GM18520 (cell line): ENCODE data around the gene GBX1.

ENCODE experiments used
- ATAC-seq: cut with Tn5 transposase; IDR thresholded peaks from one replicate; pipeline ENCODE4 v1.9.1; 2021; ENCODE audit not compliant: unreplicated experiment

Gene GBX1

GRCh38 chr7:151141311-151141854 is 26.1 kb downstream of the GBX1 start:
- no peak for ATAC-seq

GRCh38 chr7:151140826-151141225 is 26.7 kb downstream of the GBX1 start:
- ATAC-seq = no peak

GRCh38 chr7:151139791-151140190 is 27.7 kb downstream of the GBX1 start:
- ATAC-seq = no peak

- ATAC-seq = no peak
Measured at GRCh38 chr7:151139071-151139790, 28.3 kb downstream of the GBX1 start.

GRCh38 chr7:151138153-151138851 is 29.2 kb downstream of the GBX1 start:
- ATAC-seq = no peak

- ATAC-seq = no peak
Measured at GRCh38 chr7:151137791-151138152, 29.7 kb downstream of the GBX1 start.

- ATAC-seq = no peak
Measured at GRCh38 chr7:151137076-151137675, 30.3 kb downstream of the GBX1 start.

- ATAC-seq = no peak
Measured at GRCh38 chr7:151135866-151136843, 31.3 kb downstream of the GBX1 start.

GRCh38 chr7:151135525-151135845 is 32.0 kb downstream of the GBX1 start:
- no peak for ATAC-seq

GRCh38 chr7:151134743-151135524 is 32.6 kb downstream of the GBX1 start:
- ATAC-seq = no peak

GRCh38 chr7:151133986-151134742 is 33.3 kb downstream of the GBX1 start:
- ATAC-seq = no peak

GRCh38 chr7:151133266-151133985 is 34.1 kb downstream of the GBX1 start:
- no peak for ATAC-seq

GRCh38 chr7:151132461-151133205 is 34.9 kb downstream of the GBX1 start:
- no peak for ATAC-seq

- no peak for ATAC-seq
Measured at GRCh38 chr7:151131592-151132293, 35.8 kb downstream of the GBX1 start.

GRCh38 chr7:151131224-151131591 is 36.3 kb downstream of the GBX1 start:
- ATAC-seq = no peak

GRCh38 chr7:151130741-151131157 is 36.7 kb downstream of the GBX1 start:
- ATAC-seq = no peak

- no peak for ATAC-seq
Measured at GRCh38 chr7:151129960-151130591, 37.4 kb downstream of the GBX1 start.
